HUES48 (cell line): ENCODE data around the gene SERGEF.

Experiments
- H3K27ac ChIP-seq: one replicate; pipeline ENCODE4 v1.7.0; 2013; ENCODE audit warnings: low read depth, low read length, inconsistent platforms
- H3K27me3 ChIP-seq: 2 replicates; pipeline ENCODE4 v1.6.1; 2013; ENCODE audit warnings: mild to moderate bottlenecking, low read length; ENCODE audit not compliant: control insufficient read depth, insufficient read depth
- H3K36me3 ChIP-seq: 2 replicates; pipeline ENCODE4 v1.6.1; 2013; ENCODE audit warnings: low read length; ENCODE audit not compliant: control insufficient read depth, insufficient read depth
- H3K4me1 ChIP-seq: 2 replicates; pipeline ENCODE4 v1.6.1; 2013; ENCODE audit warnings: mild to moderate bottlenecking, low read length; ENCODE audit not compliant: control insufficient read depth, insufficient read depth
- H3K4me3 ChIP-seq: 2 replicates; pipeline ENCODE4 v1.5.1; 2013; ENCODE audit warnings: mild to moderate bottlenecking, low read depth, low read length
- H3K9ac ChIP-seq: 2 replicates; pipeline ENCODE4 v1.6.1; 2013; ENCODE audit warnings: mild to moderate bottlenecking, low read depth, low read length, moderate library complexity
- H3K9me3 ChIP-seq: 2 replicates; pipeline ENCODE4 v1.6.1; 2013; ENCODE audit warnings: low read length; ENCODE audit not compliant: control insufficient read depth, insufficient read depth

SERGEF gene

DNA sequence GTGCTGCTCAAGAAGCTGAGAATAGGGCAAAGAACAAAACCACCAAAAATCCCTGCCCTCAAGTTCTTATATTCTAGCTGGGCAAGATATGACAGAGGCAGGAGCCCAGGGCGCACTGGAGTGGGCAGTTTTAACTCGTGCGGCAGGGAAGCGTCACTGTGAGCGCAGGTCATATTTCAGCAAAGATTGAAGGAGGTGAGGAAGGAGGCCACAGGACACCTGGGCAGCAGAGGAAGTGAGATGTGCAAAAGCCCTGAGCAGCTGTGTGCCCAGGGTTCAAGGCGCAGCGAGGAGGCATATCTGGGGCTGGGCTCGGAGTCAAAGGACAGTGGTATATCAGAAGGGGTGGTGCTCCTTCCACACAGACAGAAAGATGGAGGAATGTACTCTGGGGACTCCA lies 264.8 kb downstream of the SERGEF start:
- no peaks in the 10 kb centered on the region for H3K27me3 ChIP-seq
- H3K36me3 ChIP-seq, result no peaks in the 10 kb centered on the region
- no peaks in the 10 kb centered on the region for H3K4me1 ChIP-seq
- no peak overlapping the region for H3K27ac ChIP-seq
- no peaks in the 10 kb centered on the region for H3K9me3 ChIP-seq
- H3K9ac ChIP-seq, result no peak overlapping the region
- no peak overlapping the region for H3K4me3 ChIP-seq

DNA sequence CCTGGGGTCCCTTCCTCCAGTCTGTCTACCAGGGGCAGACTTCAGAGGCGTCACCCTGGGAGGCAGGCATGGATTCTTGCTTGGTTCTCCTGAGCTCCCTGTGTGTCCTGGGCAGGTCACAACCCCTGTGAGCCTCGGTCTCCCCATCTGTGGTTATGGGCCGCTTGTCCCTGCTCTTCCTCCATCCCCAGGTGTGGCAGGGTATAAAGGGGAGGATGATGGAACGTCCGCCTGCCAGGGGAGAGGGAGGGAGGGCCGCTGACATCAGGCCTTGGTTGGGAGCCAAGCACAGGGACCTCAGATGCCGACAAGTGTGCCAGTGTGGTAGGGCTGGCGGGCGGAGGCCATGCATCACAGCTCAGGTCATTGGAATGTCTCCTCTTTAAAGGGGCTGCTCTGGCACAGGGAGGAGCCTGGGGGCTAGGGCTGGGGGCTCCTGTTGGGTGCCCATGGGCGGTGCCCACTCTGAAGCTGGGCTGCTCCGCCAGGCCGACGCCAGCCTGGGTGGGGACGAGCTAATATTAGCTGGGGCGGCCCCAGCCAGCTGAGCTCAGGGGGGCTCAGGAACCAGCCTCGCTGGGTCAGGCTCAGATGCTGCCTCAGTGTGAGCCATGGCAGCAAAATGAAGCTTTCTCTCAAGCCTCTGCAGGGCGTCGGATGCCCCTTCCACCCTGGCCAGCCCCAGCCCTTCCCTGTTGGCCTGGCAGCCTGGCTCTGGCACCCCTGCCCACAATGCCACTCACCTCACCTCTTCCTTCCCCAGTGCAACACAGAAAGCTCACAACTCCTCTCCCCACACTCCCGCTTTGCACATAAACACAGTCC lies 265.5 kb downstream of the SERGEF start:
- Histone ChIP-seq H3K36me3 (no peaks in the 10 kb centered on the region), H3K4me1 (no peaks in the 10 kb centered on the region), H3K27ac (no peak overlapping the region), H3K9ac (no peak overlapping the region), H3K4me3 (no peak overlapping the region), H3K9me3 (no peaks in the 10 kb centered on the region), H3K27me3 (no peaks in the 10 kb centered on the region)

DNA sequence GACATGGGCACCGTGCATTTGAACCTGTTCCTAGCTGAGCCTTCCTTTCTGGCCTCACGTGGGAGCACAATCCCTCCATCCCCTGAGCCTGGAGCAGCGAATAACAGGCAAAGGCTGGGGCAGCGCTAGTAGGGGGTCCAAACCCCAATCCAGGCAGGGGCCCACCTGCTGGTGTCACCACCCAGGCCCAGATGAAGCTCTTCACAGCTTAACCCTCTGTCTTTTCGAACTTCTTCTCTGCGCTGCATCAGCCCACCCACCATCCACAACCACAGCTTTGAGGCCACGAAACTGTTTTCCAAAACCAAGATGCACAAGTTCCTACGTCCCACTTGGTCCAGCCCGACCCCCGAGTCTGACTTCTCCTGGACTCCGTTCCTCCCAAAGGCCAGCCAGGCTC lies 266.8 kb downstream of the SERGEF start:
- Histone ChIP-seq H3K4me1 (no peaks in the 10 kb centered on the region), H3K9ac (no peak overlapping the region), H3K27me3 (no peaks in the 10 kb centered on the region), H3K36me3 (no peaks in the 10 kb centered on the region), H3K4me3 (no peak overlapping the region), H3K27ac (no peak overlapping the region), H3K9me3 (no peaks in the 10 kb centered on the region)

DNA sequence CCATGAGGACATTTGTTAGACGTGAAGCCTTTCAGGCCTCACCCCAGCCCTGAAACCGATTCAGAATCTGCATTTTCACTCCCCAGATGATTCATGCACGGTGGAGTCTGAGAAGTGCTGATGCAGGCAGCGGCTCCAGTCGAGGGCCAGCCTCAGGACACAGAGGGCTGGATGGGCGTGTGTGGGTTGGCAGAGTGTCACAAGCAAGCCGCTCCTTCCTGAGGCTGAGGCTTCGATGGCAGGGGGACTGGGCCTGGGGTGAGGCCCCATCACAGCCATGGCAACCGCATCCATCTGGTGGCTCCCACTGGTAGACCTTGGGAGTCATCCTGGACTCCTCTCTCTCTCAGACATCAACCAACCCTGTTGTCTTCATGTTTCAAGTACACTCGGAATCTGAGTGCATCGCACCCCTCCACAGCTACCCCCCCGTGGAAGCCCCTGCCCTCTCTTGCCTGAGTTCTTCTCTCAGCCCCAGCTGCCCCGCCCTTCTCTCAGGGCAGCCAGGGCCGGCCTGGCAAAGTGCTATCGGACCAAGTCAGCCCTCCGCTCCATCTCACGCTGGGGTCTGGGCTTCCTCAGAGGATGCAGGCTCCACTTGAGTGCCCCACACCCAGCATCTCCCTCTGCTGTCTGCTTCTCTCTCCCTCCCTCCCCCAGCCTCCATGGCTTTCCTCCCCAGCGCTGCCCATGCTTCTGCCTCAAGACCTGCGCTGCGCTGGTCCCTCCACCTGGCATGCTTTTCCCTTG lies 267.6 kb downstream of the SERGEF start:
- peaks cover under 1% of the 10 kb centered on the region; the same call in 1 of the 2 replicates for H3K27me3 ChIP-seq
- H3K9ac ChIP-seq, result no peak overlapping the region
- H3K27ac ChIP-seq, result no peak overlapping the region
- H3K9me3 ChIP-seq, result no peaks in the 10 kb centered on the region
- no peaks in the 10 kb centered on the region for H3K4me1 ChIP-seq
- no peak overlapping the region for H3K4me3 ChIP-seq
- H3K36me3 ChIP-seq, result no peaks in the 10 kb centered on the region

DNA sequence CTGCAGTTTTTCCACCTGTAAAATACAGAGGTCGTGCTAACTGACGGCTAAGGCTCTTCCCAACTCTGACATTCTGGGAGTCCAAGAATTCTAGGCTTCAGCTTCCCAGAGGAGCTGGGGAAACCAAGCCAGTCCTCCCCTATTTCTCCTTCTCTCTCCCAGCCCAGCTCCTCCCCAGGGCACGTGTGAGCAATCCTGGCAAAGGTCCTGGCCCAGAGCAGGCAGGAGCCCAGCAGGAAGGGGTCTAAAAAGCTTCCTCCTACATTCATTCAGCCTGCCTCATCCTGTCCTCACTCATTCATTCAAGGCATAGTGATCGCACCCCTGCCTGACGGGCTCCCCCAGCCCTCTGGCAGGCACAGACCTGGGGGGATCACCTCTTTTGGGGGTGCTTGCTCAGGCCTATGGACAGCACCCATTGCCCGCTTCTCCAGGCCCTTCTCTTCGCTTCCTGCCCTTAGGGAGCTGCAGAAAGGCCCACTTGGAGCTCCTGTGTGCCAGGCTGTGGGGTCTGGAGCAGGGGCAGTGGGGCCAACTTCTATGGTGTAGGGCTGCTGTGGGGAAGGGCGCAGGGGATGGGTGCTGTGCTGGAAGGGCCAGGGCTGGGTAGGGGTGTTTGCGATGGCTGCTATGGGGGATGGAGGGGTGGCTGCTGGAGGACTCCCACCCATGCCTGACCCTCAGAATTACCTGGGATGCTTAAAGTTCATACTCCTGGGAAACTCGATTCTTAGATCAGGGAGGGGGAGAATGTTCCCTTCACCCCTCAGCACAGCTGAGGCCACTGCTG lies 268.5 kb downstream of the SERGEF start:
- Histone ChIP-seq H3K36me3 (no peaks in the 10 kb centered on the region), H3K4me1 (no peaks in the 10 kb centered on the region), H3K9me3 (no peaks in the 10 kb centered on the region), H3K27me3 (peaks cover 9% of the 10 kb centered on the region), H3K27ac (no peak overlapping the region), H3K9ac (no peak overlapping the region), H3K4me3 (no peak overlapping the region)

DNA sequence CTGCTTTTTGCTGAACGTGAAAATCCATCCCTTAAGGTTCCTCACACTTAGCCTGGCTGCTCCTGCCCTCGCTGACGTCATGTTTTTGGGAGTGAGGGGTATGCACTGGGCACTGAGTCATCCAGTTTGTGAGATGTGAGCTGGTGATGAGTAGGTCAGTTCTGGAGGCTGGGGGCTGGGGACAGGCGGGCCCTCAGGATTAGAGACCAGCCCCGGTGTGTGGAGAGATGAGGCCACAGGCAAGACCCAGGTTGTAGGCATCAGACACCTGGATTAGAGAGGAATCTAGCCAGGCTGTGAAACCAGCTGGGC lies 269.1 kb downstream of the SERGEF start:
- Histone ChIP-seq H3K4me1 (0 out of 2 replicates have a peak, but pooled peaks cover 4% of the 10 kb centered on the region), H3K9ac (no peak overlapping the region), H3K9me3 (no peaks in the 10 kb centered on the region), H3K27ac (no peak overlapping the region), H3K27me3 (peaks cover 14% of the 10 kb centered on the region), H3K4me3 (no peak overlapping the region), H3K36me3 (no peaks in the 10 kb centered on the region)

DNA sequence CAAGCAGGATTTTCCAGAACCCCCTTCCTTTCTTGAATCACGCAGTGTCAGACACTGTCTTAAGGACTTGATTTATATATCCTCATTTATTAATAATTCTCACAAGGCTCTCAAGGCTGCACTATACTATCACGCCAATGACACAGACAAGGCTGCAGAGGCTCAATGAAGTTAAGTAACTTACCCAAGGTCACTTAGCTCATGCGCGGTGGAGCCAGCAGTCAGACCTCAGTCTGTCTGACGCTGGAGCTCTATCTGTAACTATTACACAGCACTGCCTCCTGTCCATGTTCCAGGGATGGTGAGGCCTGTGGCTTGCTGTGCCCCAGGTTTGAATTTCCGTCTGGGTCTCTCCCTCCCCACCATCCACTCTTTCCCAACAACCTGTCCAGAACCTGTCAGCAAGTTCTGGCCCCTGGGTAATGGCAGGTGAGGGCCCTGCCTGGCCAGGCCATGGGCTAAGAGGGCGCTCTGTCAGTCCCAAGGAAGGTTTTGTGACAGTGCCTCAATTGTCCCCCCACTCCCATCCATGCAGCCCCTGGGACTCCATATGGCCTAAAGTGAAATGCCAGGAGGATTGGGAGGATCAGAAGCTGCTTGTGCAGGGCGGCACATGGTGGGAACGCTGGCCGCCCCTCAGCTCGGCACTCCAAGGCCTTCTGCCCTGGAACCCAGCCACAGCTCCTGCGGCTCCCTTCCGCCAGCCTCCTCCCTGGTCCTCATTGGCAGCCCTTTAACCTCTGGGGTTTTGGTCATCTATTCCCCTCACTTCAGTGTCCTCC lies 269.6 kb downstream of the SERGEF start:
- Histone ChIP-seq H3K9ac (no peak overlapping the region), H3K9me3 (no peaks in the 10 kb centered on the region), H3K27me3 (peaks cover 20% of the 10 kb centered on the region)

DNA sequence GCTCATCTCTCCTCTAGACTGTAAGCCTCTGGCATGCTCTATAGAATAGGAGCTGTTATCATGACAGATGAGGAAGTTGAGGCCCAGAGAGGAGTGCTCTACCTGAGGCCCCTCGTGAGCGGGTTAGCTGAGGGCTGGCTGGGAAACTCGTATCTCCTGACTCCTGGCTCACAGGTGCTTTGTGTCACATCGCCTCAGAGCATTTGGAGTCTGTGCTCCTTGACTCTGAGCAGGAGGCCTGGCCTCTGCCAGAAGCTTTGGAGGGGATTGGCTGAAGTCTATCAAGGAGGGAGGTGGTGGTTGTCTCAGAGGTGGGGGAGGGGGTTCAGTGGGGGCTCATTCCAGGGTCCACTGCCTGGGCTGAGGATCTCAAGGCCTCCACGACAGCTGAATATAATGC lies 270.8 kb downstream of the SERGEF start:
- Histone ChIP-seq H3K27me3 (peaks cover 32% of the 10 kb centered on the region), H3K9me3 (no peaks in the 10 kb centered on the region), H3K27ac (no peak overlapping the region)

More for the DNA sequence above, 269.6 kb downstream of the SERGEF start:
- Histone ChIP-seq H3K4me3 (no peak overlapping the region), H3K27ac (no peak overlapping the region), H3K36me3 (no peaks in the 10 kb centered on the region), H3K4me1 (0 out of 2 replicates have a peak, but pooled peaks cover 8% of the 10 kb centered on the region)

DNA sequence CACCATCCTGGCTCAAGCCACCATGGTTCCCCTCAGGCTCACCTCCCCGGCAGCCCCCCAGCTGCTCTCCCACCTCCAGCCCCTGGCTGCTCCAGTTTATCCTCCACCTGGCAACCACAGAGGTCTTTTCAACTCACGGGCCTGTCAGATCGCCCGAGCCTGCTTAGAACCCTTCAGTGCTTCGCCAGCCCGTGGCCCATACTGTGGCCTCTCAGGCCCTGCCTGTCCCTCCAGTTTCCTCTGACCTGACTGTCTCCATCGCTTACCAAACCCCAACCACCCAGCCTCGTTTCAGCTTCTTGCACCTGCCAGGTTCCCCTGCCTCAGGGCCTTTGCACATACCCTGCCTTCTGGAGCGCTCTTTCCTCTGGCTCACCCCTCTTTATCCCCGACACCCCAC lies 271.4 kb downstream of the SERGEF start:
- Histone ChIP-seq H3K9ac (no peak overlapping the region), H3K9me3 (0 out of 2 replicates have a peak, but pooled peaks cover 2% of the 10 kb centered on the region), H3K27me3 (peaks cover 37% of the 10 kb centered on the region), H3K27ac (no peak overlapping the region), H3K36me3 (no peaks in the 10 kb centered on the region), H3K4me3 (no peak overlapping the region), H3K4me1 (peaks cover 13% of the 10 kb centered on the region)

More for the DNA sequence above, 270.8 kb downstream of the SERGEF start:
- H3K9ac ChIP-seq, result no peak overlapping the region
- no peak overlapping the region for H3K4me3 ChIP-seq
- H3K4me1 ChIP-seq, result peaks cover 13% of the 10 kb centered on the region
- no peaks in the 10 kb centered on the region for H3K36me3 ChIP-seq

DNA sequence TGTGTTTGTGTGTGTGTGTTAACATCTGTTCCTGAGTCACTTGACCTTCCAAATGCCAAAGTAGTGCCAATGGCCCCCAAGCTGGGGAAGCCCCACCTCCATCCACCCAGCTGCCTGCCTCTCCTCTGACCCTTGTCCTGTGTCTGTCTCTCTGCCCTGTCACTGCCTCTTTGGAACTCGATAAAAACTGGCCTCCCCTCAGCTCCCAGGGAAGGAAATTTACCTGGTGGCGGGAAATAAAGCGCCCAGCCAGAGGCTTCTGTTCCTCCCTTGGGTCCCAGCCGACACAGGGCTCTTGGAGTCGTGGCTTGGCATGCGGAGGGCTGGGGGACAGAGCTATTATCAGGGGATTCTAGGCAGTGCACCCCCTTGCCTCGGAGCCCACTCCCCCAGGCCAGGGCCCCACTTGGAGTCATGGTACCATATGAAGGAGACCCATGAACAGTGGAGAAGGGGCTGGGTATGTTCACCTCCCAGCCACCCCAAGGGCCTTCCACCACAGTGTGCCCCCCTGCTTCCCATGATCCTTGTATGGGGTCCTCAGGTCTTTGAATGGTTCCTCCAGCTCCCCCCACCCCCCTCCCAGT lies 272.1 kb downstream of the SERGEF start:
- H3K9ac ChIP-seq, result no peak overlapping the region
- no peak overlapping the region for H3K4me3 ChIP-seq
- peaks cover 45% of the 10 kb centered on the region for H3K27me3 ChIP-seq
- peaks cover 13% of the 10 kb centered on the region for H3K4me1 ChIP-seq
- H3K36me3 ChIP-seq, result no peaks in the 10 kb centered on the region
- H3K27ac ChIP-seq, result no peak overlapping the region
- 0 out of 2 replicates have a peak, but pooled peaks cover 2% of the 10 kb centered on the region for H3K9me3 ChIP-seq
